PC-3 (cell line): Measurements from ENCODE around the gene KCNK10. TPM values are rescaled to one million over a fixed set of nuclear protein-coding genes. Genes with fewer than 3 reads are reported as not detected.
A peak's percentile ranks its signal among the peaks of the same experiment; 100 is the strongest.

Experiments
- ATAC-seq: fragments of 200-7000 bp; cut with Tn5 transposase; 2 replicates; pipeline ENCODE4 v1.9.1; 2020; ENCODE audit warnings: mild to moderate bottlenecking, moderate library complexity
- BruUV-seq: library from RNA; stranded (reverse); fragments of 400-500 nt; replicated peaks from 2 replicates; lab custom pipeline; 2021; lab: Mats Ljungman, UMichigan
- CTCF ChIA-PET: fragments of 300-600 bp; sonication (Branson Sonifier 250); formaldehyde crosslinking; loops from one replicate; lab custom pipeline; 2022; ENCODE audit warnings: antibody characterized with exemption; lab: Charles Lee
- POLR2A ChIA-PET: fragments of 300-600 bp; sonication (Branson Sonifier 250); formaldehyde crosslinking; loops from one replicate; lab custom pipeline; 2022; ENCODE audit warnings: antibody characterized with exemption; ENCODE audit not compliant: unreplicated experiment; lab: Charles Lee
- DNase-seq: peaks from one replicate; pipeline ENCODE4 v3.0.0-alpha.2; 2015
- H2AFZ ChIP-seq: fragments of 300-600 bp; sonication (generic); 2 replicates; pipeline ENCODE4 v1.6.0; 2016; ENCODE audit warnings: antibody characterized with exemption, low read length
- H3F3A ChIP-seq: fragments of 300-600 bp; sonication (generic); one replicate; pipeline ENCODE4 v1.6.0; 2017; ENCODE audit warnings: antibody characterized with exemption, low read length, control low read depth, mild to moderate bottlenecking; ENCODE audit not compliant: unreplicated experiment
- H3K27ac ChIP-seq: fragments of 300-600 bp; sonication (generic); 2 replicates; pipeline ENCODE4 v1.5.1; 2016; ENCODE audit warnings: mild to moderate bottlenecking, low read length
- H3K27me3 ChIP-seq: fragments of 300-600 bp; sonication (generic); 2 replicates; pipeline ENCODE4 v1.6.1; 2016; ENCODE audit warnings: low read length, mixed read lengths
- H3K36me3 ChIP-seq: fragments of 300-600 bp; sonication (generic); 2 replicates; pipeline ENCODE4 v1.6.1; 2016; ENCODE audit warnings: low read depth, mixed run types, low read length, mixed read lengths
- H3K4me1 ChIP-seq: fragments of 300-600 bp; sonication (generic); 2 replicates; pipeline ENCODE4 v1.5.1; 2016; ENCODE audit warnings: low read length; ENCODE audit not compliant: insufficient read depth
- H3K4me2 ChIP-seq: fragments of 300-600 bp; sonication (generic); 2 replicates; pipeline ENCODE4 v1.6.0; 2016; ENCODE audit warnings: low read length
- H3K4me3 ChIP-seq: fragments of 300-600 bp; sonication (generic); 2 replicates; pipeline ENCODE4 v1.5.1; 2016; ENCODE audit warnings: mild to moderate bottlenecking, low read length, mixed read lengths
- H3K79me2 ChIP-seq: fragments of 300-600 bp; sonication (generic); 2 replicates; pipeline ENCODE4 v1.6.1; 2017; ENCODE audit warnings: low read length, mixed read lengths
- H3K9ac ChIP-seq: fragments of 300-600 bp; sonication (generic); 2 replicates; pipeline ENCODE4 v1.6.0; 2016; ENCODE audit warnings: mild to moderate bottlenecking, low read length
- H3K9me2 ChIP-seq: fragments of 300-600 bp; sonication (generic); replicated peaks from 2 replicates; pipeline ENCODE4 v1.6.1; 2016; ENCODE audit warnings: mixed run types, low read length, mixed read lengths
- H3K9me3 ChIP-seq: fragments of 300-600 bp; sonication (generic); 2 replicates; pipeline ENCODE4 v1.6.1; 2016; ENCODE audit warnings: low read length, mixed read lengths
- H4K20me1 ChIP-seq: fragments of 300-600 bp; sonication (generic); 2 replicates; pipeline ENCODE4 v1.6.1; 2016; ENCODE audit warnings: low read length, mixed read lengths
- CTCF ChIP-seq: fragments of 300-600 bp; sonication (generic); conservative IDR thresholded peaks from 2 replicates; pipeline ENCODE4 v1.5.1; 2017; ENCODE audit warnings: antibody characterized with exemption, low read depth, mild to moderate bottlenecking, low read length
- EZH2 ChIP-seq: fragments of 300-600 bp; sonication (generic); IDR thresholded peaks from one replicate; pipeline ENCODE4 v1.6.1; 2017; ENCODE audit warnings: antibody characterized with exemption, mild to moderate bottlenecking, low read length; ENCODE audit not compliant: unreplicated experiment
- EZH2phosphoT487 ChIP-seq: fragments of 300-600 bp; sonication (generic); IDR thresholded peaks from 2 replicates; pipeline ENCODE4 v1.6.1; 2018; ENCODE audit warnings: mild to moderate bottlenecking, antibody characterized with exemption, low read length, borderline replicate concordance
- intact Hi-C: fragments of 100-400 bp; cut with micrococcal nuclease; formaldehyde crosslinking; loops from 2 replicates; pipeline ENCODE4 v1.9.0; 2023
- total RNA-seq: library from RNA; depleted of rRNA; stranded (reverse); fragments of >200 nt; gene quantifications from 2 replicates; pipeline ENCODE4 v1.2.3, GENCODE V29; 2014

KCNK10 gene
- total RNA-seq, 1 experiment from 2014 or later: not detected

- H3K9me3 ChIP-seq: no peaks in the 10 kb centered on the region
- no peak overlapping the region for H3K27ac ChIP-seq
- H3F3A ChIP-seq: no peaks in the 10 kb centered on the region
- DNase-seq (no peak), ATAC-seq (no peak)
- H3K4me3 ChIP-seq: no peak overlapping the region
- no peaks in the 10 kb centered on the region for H3K36me3 ChIP-seq
- no peak overlapping the region for H3K9ac ChIP-seq
- no peaks in the 10 kb centered on the region for H3K79me2 ChIP-seq
- CTCF ChIA-PET: no interaction called here
- no peak overlapping the region for H3K4me2 ChIP-seq
- no TSS peak for BruUV-seq
- POLR2A ChIA-PET: no interaction called here
- H2AFZ ChIP-seq: no peak overlapping the region
- 0 out of 2 replicates have a peak, but pooled peaks cover 5% of the 10 kb centered on the region for H3K4me1 ChIP-seq
- TF ChIP-seq EZH2 (no peak), CTCF (no peak), EZH2phosphoT487 (no peak)
- intact Hi-C loops: loop anchor here (5.0 kb wide), 1 partner anchor 238 kb away; no protein-coding TSS in a partner anchor
- no peaks in the 10 kb centered on the region for H3K27me3 ChIP-seq
- H4K20me1 ChIP-seq: no peaks in the 10 kb centered on the region
- no peaks in the 10 kb centered on the region for H3K9me2 ChIP-seq
Measured at GRCh38 chr14:88184956-88185355, 138.1 kb downstream of the KCNK10 start.

- TF ChIP-seq CTCF (no peak), EZH2 (no peak), EZH2phosphoT487 (no peak)
- POLR2A ChIA-PET: no interaction called here
- H3K9me2 ChIP-seq: no peaks in the 10 kb centered on the region
- CTCF ChIA-PET: interaction anchor here (0.8 kb wide), 1 partner anchor 8 kb away, joined by 3 read pairs; no protein-coding TSS in a partner anchor
- DNase-seq (peak; percentile 25), ATAC-seq (peak; percentile 43; the same call in 1 of the 2 replicates)
- 0 out of 2 replicates have a peak, but pooled peaks cover 3% of the 10 kb centered on the region for H3K4me1 ChIP-seq
- H3K36me3 ChIP-seq: no peaks in the 10 kb centered on the region
- no peak overlapping the region for H3K4me2 ChIP-seq
- intact Hi-C loops: no loop called here
- H3K79me2 ChIP-seq: no peaks in the 10 kb centered on the region
- no peak overlapping the region for H3K4me3 ChIP-seq
- no peak overlapping the region for H3K27ac ChIP-seq
- no peaks in the 10 kb centered on the region for H4K20me1 ChIP-seq
- H3K27me3 ChIP-seq: no peaks in the 10 kb centered on the region
- no peaks in the 10 kb centered on the region for H3F3A ChIP-seq
- peak overlapping the region; percentile 14; the same call in 1 of the 2 replicates for H2AFZ ChIP-seq
- H3K9ac ChIP-seq: no peak overlapping the region
- no peaks in the 10 kb centered on the region for H3K9me3 ChIP-seq
- no TSS peak for BruUV-seq
Measured at GRCh38 chr14:88181072-88181471, 142.0 kb downstream of the KCNK10 start.

GRCh38 chr14:88179716-88180115 is 143.4 kb downstream of the KCNK10 start:
- H3K9ac ChIP-seq: no peak overlapping the region
- no peak overlapping the region for H2AFZ ChIP-seq
- no peak overlapping the region for H3K4me2 ChIP-seq
- no peaks in the 10 kb centered on the region for H3K9me3 ChIP-seq
- ATAC-seq (no peak), DNase-seq (no peak)
- no peaks in the 10 kb centered on the region for H4K20me1 ChIP-seq
- BruUV-seq: no TSS peak
- H3K4me3 ChIP-seq: no peak overlapping the region
- no peaks in the 10 kb centered on the region for H3K36me3 ChIP-seq
- POLR2A ChIA-PET: no interaction called here
- no peak overlapping the region for H3K27ac ChIP-seq
- no peak for TF ChIP-seq EZH2phosphoT487
- no peak for TF ChIP-seq EZH2
- TF ChIP-seq CTCF: no peak
- H3K4me1 ChIP-seq: 0 out of 2 replicates have a peak, but pooled peaks cover 3% of the 10 kb centered on the region
- no peaks in the 10 kb centered on the region for H3K9me2 ChIP-seq
- no peaks in the 10 kb centered on the region for H3K79me2 ChIP-seq
- H3K27me3 ChIP-seq: no peaks in the 10 kb centered on the region
- no peaks in the 10 kb centered on the region for H3F3A ChIP-seq
- CTCF ChIA-PET: no interaction called here
- intact Hi-C loops: no loop called here
